VCaP (cell line): ENCODE measurements around the gene ITGB7.
"Not testable (repeated sequence)": the region's sequence is repeated elsewhere in the genome, so short reads cannot be mapped to it uniquely, and the experiment has no call there.

Experiments
- H3K27ac ChIP-seq: fragments of 450-650 bp; 2 replicates; pipeline ENCODE4 v1.5.1; 2017
- TF ChIP-seq, protein P1 (sequence below): fragments of 450-650 bp; conservative IDR thresholded peaks from 2 replicates; pipeline ENCODE4 v1.5.1; 2017; ENCODE audit warnings: mild to moderate bottlenecking, moderate library complexity

The ITGB7 gene

GRCh38 chr12:53169644-53170043 is 37.4 kb downstream of the ITGB7 start:
- TF ChIP-seq, protein P1, sequence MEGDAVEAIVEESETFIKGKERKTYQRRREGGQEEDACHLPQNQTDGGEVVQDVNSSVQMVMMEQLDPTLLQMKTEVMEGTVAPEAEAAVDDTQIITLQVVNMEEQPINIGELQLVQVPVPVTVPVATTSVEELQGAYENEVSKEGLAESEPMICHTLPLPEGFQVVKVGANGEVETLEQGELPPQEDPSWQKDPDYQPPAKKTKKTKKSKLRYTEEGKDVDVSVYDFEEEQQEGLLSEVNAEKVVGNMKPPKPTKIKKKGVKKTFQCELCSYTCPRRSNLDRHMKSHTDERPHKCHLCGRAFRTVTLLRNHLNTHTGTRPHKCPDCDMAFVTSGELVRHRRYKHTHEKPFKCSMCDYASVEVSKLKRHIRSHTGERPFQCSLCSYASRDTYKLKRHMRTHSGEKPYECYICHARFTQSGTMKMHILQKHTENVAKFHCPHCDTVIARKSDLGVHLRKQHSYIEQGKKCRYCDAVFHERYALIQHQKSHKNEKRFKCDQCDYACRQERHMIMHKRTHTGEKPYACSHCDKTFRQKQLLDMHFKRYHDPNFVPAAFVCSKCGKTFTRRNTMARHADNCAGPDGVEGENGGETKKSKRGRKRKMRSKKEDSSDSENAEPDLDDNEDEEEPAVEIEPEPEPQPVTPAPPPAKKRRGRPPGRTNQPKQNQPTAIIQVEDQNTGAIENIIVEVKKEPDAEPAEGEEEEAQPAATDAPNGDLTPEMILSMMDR, result no peak
- no peak overlapping the region for H3K27ac ChIP-seq

- no peak overlapping the region for H3K27ac ChIP-seq
- TF ChIP-seq, protein P1, result no peak
Measured at GRCh38 chr12:53166837-53167236, 40.2 kb downstream of the ITGB7 start.

DNA sequence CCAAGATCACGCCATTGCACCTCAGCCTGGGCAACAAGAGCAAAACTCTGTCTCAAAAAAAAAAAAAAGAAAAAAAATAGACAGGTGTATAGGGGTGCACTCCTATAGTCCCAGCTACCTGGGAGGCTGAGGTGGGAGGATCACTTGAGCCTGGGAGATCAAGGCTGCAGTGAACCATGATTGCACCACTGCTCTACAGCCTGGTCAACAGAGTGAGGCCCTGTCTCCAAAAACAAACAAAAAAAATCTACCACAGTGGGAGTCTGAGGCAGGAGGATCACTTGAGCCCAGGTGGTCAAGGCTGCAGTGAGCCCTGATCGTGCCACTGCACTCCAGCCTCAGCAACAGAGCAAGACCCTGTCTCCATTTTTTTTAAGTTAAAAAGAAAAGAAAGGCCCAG is 44.0 kb downstream of the ITGB7 start:
- H3K27ac ChIP-seq, result not testable (repeated sequence)

DNA sequence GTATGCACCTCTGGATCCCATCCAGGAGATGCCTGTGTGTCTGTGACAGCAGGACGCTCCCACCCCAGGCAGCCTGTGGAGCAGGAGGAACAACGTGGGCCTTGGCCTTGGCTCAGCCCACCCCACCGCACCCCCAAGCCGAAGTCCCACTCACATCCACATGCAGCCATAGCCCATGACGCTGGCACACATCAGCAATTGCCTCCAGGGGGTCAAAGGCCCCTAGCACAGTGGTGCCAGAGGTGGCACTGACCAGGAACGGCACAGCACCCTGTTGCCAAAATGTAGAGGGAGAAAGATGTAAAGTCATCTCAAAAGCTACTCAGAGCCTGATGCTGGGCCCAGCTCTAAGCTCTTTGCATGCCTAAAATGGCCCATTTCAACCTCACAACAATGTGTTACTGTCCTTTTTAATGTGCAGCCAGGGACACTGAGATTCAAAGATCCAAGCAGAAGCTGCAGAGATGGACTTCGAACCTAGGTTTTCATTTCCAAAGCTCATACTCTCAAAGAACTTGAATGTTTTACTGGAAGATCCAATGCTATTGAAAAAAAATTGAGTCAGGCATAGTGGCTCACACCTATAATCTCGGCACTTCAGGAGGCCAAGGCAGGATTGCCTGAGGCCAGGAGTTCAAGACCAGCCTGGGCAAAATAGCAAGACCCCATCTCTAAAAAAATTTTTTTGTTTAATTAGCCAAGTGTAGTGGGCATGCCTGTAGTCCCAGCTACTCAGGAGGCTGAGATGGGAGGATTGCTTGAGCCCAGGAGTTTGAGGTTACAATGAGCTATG is 45.7 kb downstream of the ITGB7 start:
- H3K27ac ChIP-seq, result no peak overlapping the region
- TF ChIP-seq, protein P1, result no peak

- TF ChIP-seq, protein P1, result no peak
- H3K27ac ChIP-seq, result no peak overlapping the region
Measured at GRCh38 chr12:53160673-53161072, 46.4 kb downstream of the ITGB7 start.

GRCh38 chr12:53160000-53160399 is 47.1 kb downstream of the ITGB7 start:
- no peak overlapping the region for H3K27ac ChIP-seq

GRCh38 chr12:53159195-53159839 is 47.7 kb downstream of the ITGB7 start:
- H3K27ac ChIP-seq, result no peak overlapping the region
- TF ChIP-seq, protein P1, result peak; percentile 97

More at GRCh38 chr12:53160000-53160399, 47.1 kb downstream of the ITGB7 start:
- TF ChIP-seq, protein P1, result no peak

GRCh38 chr12:53152390-53152789 is 54.7 kb downstream of the ITGB7 start:
- TF ChIP-seq, protein P1, result no peak
- no peak overlapping the region for H3K27ac ChIP-seq
